Measurements from ENCODE around the gene SCGB3A1. TPM values are rescaled to one million over a fixed set of nuclear protein-coding genes. Genes with fewer than 3 reads are reported as not detected.

Gene SCGB3A1
- total RNA-seq, 1 experiment from 2014 or later: not detected

GRCh38 chr5:180568914-180569313, 22.4 kb downstream of the SCGB3A1 start:
- CTCF ChIA-PET: no interaction called here
- Mint-ChIP-seq H3K4me3 (no peak overlapping the region), H3K9me3 (no peaks in the 10 kb centered on the region), H3K36me3 (peaks cover 79% of the 10 kb centered on the region), H3K27ac (no peak overlapping the region), H3K4me1 (no peaks in the 10 kb centered on the region), H3K27me3 (ENCODE audit: low read depth) (no peaks in the 10 kb centered on the region)
- TF ChIP-seq ZNF671 (CRISPR knock-in tag; IDR thresholded peaks at IDR 0.05) (no peak), JUN (CRISPR knock-in tag; IDR thresholded peaks at IDR 0.05) (no peak), ELF4 (CRISPR knock-in tag; IDR thresholded peaks at IDR 0.05; ENCODE audit: low read depth) (no peak), USF1 (CRISPR knock-in tag; IDR thresholded peaks at IDR 0.05) (no peak), NR1H2 (CRISPR knock-in tag; IDR thresholded peaks at IDR 0.05) (no peak), PRRX2 (CRISPR knock-in tag; IDR thresholded peaks at IDR 0.05) (no peak), TEAD4 (CRISPR knock-in tag; IDR thresholded peaks at IDR 0.05) (no peak), NFATC4 (CRISPR knock-in tag; IDR thresholded peaks at IDR 0.05) (no peak), TP53 (CRISPR knock-in tag; IDR thresholded peaks at IDR 0.05) (no peak)
- TF ChIP-seq, protein P1, sequence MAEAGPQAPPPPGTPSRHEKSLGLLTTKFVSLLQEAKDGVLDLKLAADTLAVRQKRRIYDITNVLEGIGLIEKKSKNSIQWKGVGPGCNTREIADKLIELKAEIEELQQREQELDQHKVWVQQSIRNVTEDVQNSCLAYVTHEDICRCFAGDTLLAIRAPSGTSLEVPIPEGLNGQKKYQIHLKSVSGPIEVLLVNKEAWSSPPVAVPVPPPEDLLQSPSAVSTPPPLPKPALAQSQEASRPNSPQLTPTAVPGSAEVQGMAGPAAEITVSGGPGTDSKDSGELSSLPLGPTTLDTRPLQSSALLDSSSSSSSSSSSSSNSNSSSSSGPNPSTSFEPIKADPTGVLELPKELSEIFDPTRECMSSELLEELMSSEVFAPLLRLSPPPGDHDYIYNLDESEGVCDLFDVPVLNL (CRISPR knock-in tag; IDR thresholded peaks at IDR 0.05; ENCODE audit: borderline replicate concordance, low read depth): no peak
- DNase-seq (ENCODE audit: low spot score) (no peak), ATAC-seq (no peak)
- POLR2A ChIA-PET: no interaction called here

DNA sequence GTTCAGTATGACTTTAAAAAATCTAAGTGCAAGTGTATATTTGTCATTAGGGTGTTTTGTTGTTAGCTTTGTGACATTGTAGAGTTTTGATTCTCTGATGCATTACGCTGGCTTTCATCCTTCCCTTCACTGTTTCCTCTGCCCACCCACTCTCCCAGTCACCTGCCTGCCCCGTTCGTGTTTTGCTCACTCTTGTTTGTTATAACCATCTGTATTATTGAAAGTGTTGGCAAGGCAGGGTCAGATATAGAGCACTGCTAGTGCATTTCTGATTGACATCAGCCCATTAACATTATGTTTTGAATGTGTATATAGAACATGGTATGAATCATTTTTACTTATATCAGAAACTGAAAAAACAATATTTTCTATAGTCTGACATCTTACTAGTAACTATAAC, 27.3 kb downstream of the SCGB3A1 start:
- ATAC-seq (no peak), DNase-seq (ENCODE audit: low spot score) (no peak)
- H3K36me3 Mint-ChIP-seq: peaks cover 70% of the 10 kb centered on the region
- ChIA-PET POLR2A (no interaction called here), CTCF (no interaction called here)
- H3K27ac Mint-ChIP-seq: no peak overlapping the region
- H3K4me1 Mint-ChIP-seq: no peaks in the 10 kb centered on the region
- H3K9me3 Mint-ChIP-seq: no peaks in the 10 kb centered on the region
- no peak overlapping the region for H3K4me3 Mint-ChIP-seq
- TF ChIP-seq ERG (CRISPR knock-in tag; IDR thresholded peaks at IDR 0.05): no peak
- TF ChIP-seq, protein P2, sequence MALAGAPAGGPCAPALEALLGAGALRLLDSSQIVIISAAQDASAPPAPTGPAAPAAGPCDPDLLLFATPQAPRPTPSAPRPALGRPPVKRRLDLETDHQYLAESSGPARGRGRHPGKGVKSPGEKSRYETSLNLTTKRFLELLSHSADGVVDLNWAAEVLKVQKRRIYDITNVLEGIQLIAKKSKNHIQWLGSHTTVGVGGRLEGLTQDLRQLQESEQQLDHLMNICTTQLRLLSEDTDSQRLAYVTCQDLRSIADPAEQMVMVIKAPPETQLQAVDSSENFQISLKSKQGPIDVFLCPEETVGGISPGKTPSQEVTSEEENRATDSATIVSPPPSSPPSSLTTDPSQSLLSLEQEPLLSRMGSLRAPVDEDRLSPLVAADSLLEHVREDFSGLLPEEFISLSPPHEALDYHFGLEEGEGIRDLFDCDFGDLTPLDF (CRISPR knock-in tag; IDR thresholded peaks at IDR 0.05): no peak
- no peak for TF ChIP-seq MAX (CRISPR knock-in tag; IDR thresholded peaks at IDR 0.05)
- TF ChIP-seq ZNF416 (CRISPR knock-in tag; IDR thresholded peaks at IDR 0.05): no peak
- no peak for TF ChIP-seq ZNF263 (CRISPR knock-in tag; IDR thresholded peaks at IDR 0.05; ENCODE audit: low read depth)
- no peak for TF ChIP-seq USF1 (CRISPR knock-in tag; IDR thresholded peaks at IDR 0.05)
- H3K27me3 Mint-ChIP-seq (ENCODE audit: low read depth): no peaks in the 10 kb centered on the region

DNA sequence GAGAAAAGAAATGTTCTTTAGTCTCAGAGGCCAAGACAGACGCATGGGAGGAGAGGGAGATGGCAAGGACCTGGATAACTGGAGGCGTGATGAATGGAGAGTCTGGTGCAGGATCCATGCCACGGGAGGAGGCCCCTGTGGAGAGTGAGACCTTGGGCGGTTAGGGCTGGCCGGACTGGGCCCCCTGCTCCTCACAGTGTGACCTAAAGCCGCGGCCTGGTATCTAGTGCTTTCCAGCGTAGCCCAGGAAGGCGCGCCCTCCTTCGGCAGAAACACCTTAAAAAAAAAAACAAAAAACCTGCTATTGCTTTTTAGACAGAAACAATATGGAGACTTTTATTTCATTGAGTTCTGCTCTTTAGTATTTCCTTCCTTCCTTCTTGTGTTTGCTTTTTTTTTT, 33.1 kb downstream of the SCGB3A1 start:
- peaks cover 47% of the 10 kb centered on the region for H3K36me3 Mint-ChIP-seq
- no peak overlapping the region for H3K4me3 Mint-ChIP-seq
- peak overlapping the region; percentile 59; the same call in 1 of the 2 replicates for H3K27ac Mint-ChIP-seq
- no peaks in the 10 kb centered on the region for H3K27me3 Mint-ChIP-seq (ENCODE audit: low read depth)
- no peak for DNase-seq (ENCODE audit: low spot score)
- H3K4me1 Mint-ChIP-seq: peaks cover 3% of the 10 kb centered on the region; the same call in 1 of the 2 replicates
- ChIA-PET POLR2A (interaction anchor here (0.7 kb wide), 1 partner anchor 720 kb away, joined by 5 read pairs; no protein-coding TSS in a partner anchor), CTCF (interaction anchor here (0.6 kb wide), 1 partner anchor 265 kb away, joined by 3 read pairs; no protein-coding TSS in a partner anchor)
- H3K9me3 Mint-ChIP-seq: no peaks in the 10 kb centered on the region
- peak; percentile 52; the same call in 1 of the 2 replicates for ATAC-seq
- TF ChIP-seq NFATC4 (CRISPR knock-in tag; IDR thresholded peaks at IDR 0.05): no peak
- no peak for TF ChIP-seq SP1 (CRISPR knock-in tag; conservative IDR thresholded peaks at IDR 0.05)
- no peak for TF ChIP-seq ATF1 (CRISPR knock-in tag; IDR thresholded peaks at IDR 0.05)
- TF ChIP-seq ZNF416 (CRISPR knock-in tag; IDR thresholded peaks at IDR 0.05): no peak
- TF ChIP-seq ZNF219 (CRISPR knock-in tag; IDR thresholded peaks at IDR 0.05; ENCODE audit: borderline replicate concordance): no peak
- TF ChIP-seq MXD4 (CRISPR knock-in tag; IDR thresholded peaks at IDR 0.05; ENCODE audit: borderline replicate concordance): no peak
- no peak for TF ChIP-seq CBFB (CRISPR knock-in tag; IDR thresholded peaks at IDR 0.05; ENCODE audit: low read depth)
- TF ChIP-seq ZNF121 (CRISPR knock-in tag; IDR thresholded peaks at IDR 0.05): no peak
- TF ChIP-seq, protein P3, sequence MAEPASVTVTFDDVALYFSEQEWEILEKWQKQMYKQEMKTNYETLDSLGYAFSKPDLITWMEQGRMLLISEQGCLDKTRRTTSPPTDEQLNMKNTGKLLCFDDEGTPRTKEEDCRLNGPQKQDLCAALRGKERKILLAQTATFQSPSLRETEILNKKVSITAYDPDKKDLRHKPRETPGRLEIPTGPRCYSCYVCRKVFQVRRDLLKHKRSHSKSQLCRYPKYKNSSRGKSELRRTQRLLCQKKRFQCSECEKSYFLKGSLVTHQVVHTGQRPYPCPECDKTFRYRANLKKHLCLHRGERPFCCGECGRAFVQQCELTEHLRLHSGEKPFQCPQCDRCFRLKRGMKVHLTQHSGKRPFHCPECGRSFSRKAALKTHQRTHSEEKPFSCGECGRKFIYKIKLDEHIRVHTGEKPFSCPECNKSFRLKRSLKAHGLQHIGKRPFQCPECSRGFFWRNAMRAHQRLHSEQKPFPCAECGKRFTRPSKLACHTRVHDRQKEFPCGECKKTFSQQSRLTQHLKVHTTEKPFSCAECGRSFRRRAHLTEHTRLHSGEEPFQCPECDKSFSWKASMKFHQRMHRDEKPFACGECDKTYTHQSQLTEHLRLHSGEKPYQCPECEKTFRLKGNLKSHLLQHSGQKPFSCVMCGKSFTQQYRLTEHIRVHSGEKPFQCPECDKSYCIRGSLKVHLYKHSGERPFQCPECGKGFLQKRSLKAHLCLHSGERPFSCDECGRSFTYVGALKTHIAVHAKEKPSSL (CRISPR knock-in tag; conservative IDR thresholded peaks at IDR 0.05): no peak
- TF ChIP-seq SMAD4 (CRISPR knock-in tag; IDR thresholded peaks at IDR 0.05): no peak
- no peak for TF ChIP-seq USF2 (CRISPR knock-in tag; IDR thresholded peaks at IDR 0.05)
- TF ChIP-seq TP53 (CRISPR knock-in tag; IDR thresholded peaks at IDR 0.05): no peak

Measured in WTC11 (cell line).